ENCODE results near the gene GINS3. TPM values are rescaled to one million over a fixed set of nuclear protein-coding genes. Genes with fewer than 3 reads are reported as not detected.
"Not testable (repeated sequence)": the region's sequence is repeated elsewhere in the genome, so short reads cannot be mapped to it uniquely, and the experiment has no call there.

The GINS3 gene
- total RNA-seq, 1 donor from 2014 or later: 1.9 TPM

DNA sequence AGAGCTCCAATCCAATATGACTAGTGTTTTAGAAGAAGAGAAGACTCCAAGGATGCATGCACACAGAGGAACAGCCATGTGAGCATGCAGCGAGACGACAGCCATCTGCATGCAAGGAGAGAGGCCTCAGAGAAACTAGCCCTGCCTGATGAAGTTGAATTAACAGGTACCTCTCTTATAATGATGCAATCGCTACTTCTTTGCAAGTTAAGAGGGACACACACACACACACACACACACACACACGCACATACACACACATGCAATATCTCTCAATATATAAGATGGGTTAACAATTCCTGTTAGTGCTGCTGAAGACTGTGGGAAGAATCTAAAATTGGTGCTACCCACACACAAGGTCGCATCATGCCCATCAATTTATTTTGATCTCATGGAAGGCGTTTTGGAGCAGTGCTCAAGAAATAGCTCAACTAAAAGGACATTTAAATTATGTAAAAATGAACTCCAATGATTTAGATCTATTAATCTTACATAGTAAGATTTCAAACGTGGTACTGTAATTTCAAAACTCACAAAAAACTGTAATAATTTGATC, 7.0 kb upstream of the GINS3 start:
- ATAC-seq: no peak
- no peak for DNase-seq (ENCODE audit: low spot score)

DNA sequence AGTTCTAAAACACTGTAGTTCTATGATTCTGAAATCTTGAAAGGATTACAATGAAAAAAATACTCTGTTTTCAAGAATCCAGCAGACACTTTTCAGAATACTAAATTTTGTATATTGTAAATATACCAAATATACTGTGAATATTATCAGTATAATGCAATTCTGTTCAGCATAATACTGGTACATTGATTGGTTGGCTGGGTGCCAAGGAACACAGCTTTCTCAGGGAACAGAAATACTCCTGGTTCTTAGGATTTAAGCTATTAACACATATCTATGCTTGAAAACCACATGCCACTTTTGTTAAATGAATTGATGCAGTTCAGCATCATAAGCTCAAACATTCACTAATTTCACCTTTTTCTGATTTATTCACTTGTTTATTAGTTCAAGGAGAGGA, 2.5 kb upstream of the GINS3 start:
- DNase-seq (ENCODE audit: low spot score): no peak
- no peak for ATAC-seq

GRCh38 chr16:58393138-58393504, 850 bp downstream of the GINS3 start:
- peak; percentile 4 for ATAC-seq
- no peak for DNase-seq (ENCODE audit: low spot score)

- DNase-seq (ENCODE audit: low spot score); ATAC-seq: not testable (repeated sequence)
Measured at GRCh38 chr16:58396897-58397296, 4.6 kb downstream of the GINS3 start.

DNA sequence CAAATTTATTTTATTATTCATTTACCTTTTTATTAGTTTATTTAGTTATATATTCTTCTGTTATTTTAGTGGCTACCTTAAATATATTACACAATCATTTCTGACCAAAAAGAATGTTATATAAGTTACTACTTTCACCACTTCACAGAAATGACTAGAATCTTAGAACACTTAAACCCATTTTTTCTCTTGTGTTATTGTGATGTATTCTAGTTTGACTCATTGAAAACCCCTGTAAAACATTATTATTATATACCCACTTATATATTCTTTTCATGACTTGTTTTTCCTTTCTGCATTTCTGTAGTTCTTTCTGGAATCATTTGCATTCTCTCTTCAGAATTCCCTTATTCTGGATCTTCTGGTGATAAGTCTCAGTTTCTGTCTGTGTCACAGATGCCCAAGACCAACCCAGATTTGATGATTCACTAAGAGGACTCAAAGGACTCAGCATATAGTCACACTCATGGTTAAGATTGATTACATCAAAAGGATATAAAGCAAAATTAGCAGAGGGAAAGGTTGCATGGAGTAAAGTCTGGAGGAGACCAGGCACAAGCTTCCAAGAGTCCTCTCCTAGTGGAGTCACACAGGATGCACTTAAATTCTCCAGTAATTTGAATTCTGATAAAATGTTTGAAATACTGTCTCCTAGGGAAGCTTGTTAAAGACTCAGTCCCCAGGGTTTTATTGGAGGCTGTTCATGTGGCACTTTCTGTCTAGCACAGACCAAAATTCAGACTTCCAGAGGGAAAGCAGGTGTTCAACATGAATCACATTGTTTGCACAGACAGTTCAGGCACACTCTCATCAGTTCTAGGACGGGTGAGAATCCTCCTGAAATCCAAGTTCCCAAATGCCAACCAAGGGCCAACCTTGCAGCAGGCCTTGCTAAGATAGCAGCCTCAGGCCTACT, 7.7 kb downstream of the GINS3 start:
- no peak for ATAC-seq
- DNase-seq (ENCODE audit: low spot score): no peak

GRCh38 chr16:58401305-58401704, 9.0 kb downstream of the GINS3 start:
- DNase-seq (ENCODE audit: low spot score): not testable (repeated sequence)

GRCh38 chr16:58402796-58403195, 10.5 kb downstream of the GINS3 start:
- no peak for ATAC-seq

More at GRCh38 chr16:58401305-58401704, 9.0 kb downstream of the GINS3 start:
- ATAC-seq: not testable (repeated sequence)

DNA sequence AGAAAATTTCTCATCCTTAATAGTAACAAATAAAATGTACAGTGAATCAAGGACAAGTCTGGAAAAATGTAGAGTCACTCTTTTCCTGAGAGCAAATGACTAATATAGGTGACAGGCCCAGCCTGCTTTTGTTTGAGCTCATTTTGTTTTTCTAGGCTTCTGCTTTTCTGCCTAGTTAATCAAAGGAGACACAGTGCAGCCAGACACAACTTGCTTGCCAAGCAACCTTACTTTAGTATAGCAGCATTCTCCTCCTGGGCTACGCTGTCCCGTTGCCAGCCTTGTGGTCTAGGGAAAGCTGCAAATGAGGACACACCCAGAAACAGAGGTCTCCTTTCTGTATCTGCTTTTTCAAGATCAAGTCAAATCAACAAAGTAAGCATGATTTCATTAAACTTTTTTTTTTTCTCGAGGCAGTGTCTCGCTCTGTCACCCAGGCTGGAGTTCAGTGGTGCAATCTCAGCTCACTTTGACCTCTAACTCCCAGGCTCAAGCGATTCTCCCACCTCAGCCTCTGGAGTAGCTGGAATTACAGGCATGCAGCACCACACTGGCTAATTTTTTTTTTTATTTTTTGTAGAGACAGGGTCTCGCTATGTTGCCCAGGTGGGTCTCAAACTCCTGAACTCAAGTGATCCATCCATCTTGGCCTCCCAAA, 17.2 kb downstream of the GINS3 start:
- ATAC-seq (peak; percentile 76), DNase-seq (ENCODE audit: low spot score) (no peak)

More at GRCh38 chr16:58402796-58403195, 10.5 kb downstream of the GINS3 start:
- DNase-seq (ENCODE audit: low spot score): no peak

- ATAC-seq (no peak), DNase-seq (ENCODE audit: low spot score) (no peak)
Measured at GRCh38 chr16:58411336-58411735, 19.1 kb downstream of the GINS3 start.

GRCh38 chr16:58411736-58412614, 19.7 kb downstream of the GINS3 start:
- ATAC-seq (no peak), DNase-seq (ENCODE audit: low spot score) (no peak)

DNA sequence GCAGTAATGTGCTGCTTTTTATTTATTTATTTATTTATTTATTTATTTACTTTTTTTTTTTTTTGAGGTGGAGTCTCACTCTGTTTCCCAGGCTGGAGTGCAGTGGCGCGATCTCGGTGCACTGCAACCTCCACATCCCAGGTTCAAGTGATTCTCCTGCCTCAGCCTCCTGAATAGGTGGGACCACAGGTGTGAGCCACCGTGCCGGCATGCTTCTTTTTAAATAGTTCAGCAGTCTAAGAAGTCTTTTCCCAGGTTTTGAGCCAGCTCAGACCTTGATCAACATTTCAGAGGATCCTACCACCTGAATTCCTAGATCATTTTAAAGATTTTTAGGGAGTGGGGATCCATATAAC, 20.3 kb downstream of the GINS3 start:
- ATAC-seq; DNase-seq (ENCODE audit: low spot score): not testable (repeated sequence)

DNA sequence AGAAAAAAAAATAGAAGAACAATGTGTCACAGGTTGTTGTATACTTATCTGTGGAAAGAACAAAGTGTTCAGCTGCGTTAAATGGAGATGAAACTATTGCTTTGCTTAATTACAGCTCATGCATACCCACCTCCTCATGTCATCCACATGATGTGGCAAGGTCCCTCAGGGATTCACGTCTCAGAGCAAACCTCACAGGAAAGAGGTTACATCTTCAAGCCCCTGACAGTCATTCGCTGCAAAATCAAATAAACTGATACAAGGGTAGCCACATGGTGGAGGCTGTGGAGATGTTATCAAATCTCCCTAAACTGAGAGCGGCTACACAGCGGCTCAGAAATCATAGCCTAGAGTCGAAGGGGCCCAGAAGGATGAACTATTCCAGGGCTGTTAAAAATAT, 21.1 kb downstream of the GINS3 start:
- DNase-seq (ENCODE audit: low spot score): no peak
- ATAC-seq: no peak

DNA sequence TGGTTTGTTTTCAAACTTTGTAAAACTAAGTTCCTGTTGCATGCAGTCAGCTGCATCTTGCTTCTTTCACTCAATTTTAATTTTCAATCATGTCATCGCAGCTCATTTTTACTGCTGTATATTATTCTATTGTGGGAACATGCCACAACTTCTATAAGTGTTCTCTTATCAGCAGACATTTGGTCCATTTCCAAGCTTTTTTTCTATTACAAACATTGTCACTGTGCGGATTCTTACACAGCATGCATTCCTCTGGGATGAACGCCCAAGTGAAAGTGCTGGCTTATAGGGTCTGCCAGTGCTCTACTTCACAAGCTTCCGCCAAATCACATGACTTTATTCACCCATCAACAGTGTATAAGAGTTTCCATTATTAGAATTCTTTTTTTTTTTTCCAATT, 22.7 kb downstream of the GINS3 start:
- ATAC-seq (no peak), DNase-seq (ENCODE audit: low spot score) (no peak)

- ATAC-seq (peak; percentile 56), DNase-seq (ENCODE audit: low spot score) (peak; percentile 55)
Measured at GRCh38 chr16:58415961-58416360, 23.7 kb downstream of the GINS3 start.

GRCh38 chr16:58417035-58417434, 24.8 kb downstream of the GINS3 start:
- ATAC-seq (no peak), DNase-seq (ENCODE audit: low spot score) (no peak)

DNA sequence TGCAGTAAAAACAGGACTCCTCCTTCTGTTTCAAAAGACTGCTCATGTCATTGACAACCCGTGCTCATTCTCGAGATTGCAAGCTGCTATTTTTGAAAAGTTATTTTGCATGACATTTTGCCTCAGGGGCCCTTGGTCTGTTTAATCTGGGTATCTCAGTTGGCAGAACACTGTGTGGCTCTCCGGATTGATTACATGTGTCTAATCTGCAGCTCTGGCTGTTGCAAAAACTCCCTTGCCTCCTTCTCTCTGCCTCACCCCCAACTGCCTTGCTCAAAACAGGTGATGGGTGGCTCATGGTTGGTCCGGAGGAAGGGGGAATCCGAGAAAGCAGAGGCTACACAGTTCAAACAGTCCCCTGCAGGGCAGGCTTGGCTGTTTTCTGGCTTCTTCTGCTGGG, 25.3 kb downstream of the GINS3 start:
- DNase-seq (ENCODE audit: low spot score): peak; percentile 59
- peak; percentile 69 for ATAC-seq

- no peak for DNase-seq (ENCODE audit: low spot score)
- peak; percentile 29 for ATAC-seq
Measured at GRCh38 chr16:58418026-58418425, 25.8 kb downstream of the GINS3 start.

DNA sequence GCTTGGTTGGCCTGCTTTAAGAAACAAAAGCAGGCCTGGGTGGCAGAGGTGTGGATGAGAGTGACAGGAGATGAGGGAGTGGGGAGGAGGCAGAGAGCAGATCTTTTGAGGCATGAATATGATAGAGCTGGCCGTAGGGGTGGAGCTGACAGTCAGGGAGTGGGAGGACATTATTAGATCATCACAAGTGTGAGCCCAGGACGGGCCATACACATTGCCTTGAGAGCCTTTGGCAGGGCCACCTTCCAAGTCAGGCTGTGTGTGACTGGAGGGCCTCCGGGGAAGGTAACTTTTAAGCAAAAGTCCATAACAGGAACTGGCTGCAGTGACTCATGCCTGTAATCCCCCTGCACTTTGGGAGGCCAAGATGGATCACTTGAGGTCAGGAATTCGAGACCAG, 26.3 kb downstream of the GINS3 start:
- ATAC-seq (no peak), DNase-seq (ENCODE audit: low spot score) (no peak)

DNA sequence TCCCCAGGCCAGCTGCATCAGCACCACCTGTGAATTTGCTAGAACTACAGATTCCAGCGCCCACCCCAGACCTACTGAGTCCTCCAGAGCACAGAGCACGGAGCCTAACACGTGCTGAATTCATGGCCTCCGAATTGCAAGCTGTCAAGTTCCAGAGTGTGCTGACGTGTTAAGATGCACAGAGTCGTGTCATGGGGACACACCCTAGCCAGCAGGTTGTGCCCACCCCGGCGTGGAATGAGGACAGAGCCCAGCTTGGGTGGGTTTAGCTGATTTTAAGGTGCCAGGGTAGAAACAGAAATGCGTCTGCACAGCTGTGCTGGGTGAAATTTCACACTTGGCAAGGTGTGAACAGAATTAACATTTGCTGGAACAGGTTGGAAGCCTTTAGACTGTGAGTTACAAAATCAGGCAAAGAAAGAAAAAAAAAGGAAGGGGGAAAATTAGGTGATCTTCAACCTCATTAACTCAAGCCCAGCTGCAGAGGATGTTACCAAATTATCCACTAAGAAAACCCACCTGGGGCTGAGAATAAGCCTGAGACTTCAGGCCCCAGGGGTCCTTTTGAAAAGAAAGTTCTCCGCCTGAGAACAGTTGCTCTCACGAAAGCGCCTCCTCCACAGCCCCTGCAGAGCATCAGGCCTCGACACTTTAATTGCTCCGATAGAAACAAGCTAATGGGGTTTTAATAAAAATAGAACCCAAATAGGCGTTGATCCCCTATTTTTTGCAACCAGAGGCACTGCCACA, 27.1 kb downstream of the GINS3 start:
- ATAC-seq (no peak), DNase-seq (ENCODE audit: low spot score) (no peak)

DNA sequence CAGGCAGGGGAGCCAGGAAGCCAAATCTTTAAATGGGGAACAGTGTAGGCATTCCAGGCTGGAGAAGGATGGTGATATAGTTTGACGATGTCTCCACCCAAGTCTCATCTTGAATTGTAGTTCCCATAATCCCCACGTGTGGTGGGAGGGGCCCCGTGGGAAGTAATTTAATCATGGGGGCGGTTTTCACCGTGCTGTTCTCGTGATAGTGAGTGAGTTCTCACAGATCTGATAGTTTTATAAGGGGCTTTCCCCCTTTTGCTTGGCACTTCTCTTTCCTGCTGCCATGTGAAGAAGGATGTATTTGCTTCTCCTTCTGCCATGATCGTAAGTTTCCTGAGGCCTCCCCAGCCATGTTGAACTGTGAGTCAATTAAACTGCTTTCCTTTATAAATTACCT, 28.8 kb downstream of the GINS3 start:
- DNase-seq (ENCODE audit: low spot score) (no peak), ATAC-seq (no peak)
